Hepatocyte (in vitro differentiated cells): ENCODE data around the gene IL1RAPL2. TPM values are rescaled to one million over a fixed set of nuclear protein-coding genes. Genes with fewer than 3 reads are reported as not detected.

Experiments
- DNase-seq: peaks from one replicate; pipeline ENCODE4 v3.0.0-alpha.2; 2016; ENCODE audit warnings: low spot score
- H2AFZ ChIP-seq: fragments of 200-600 bp; sonication (generic); 2 replicates; pipeline ENCODE4 v1.6.0; 2016; ENCODE audit warnings: antibody characterized with exemption, mild to moderate bottlenecking
- H3K27ac ChIP-seq: fragments of 200-600 bp; sonication (generic); 2 replicates; pipeline ENCODE4 v1.5.1; 2016; ENCODE audit warnings: mild to moderate bottlenecking
- H3K27me3 ChIP-seq: fragments of 200-600 bp; sonication (generic); 2 replicates; pipeline ENCODE4 v1.6.1; 2016
- H3K36me3 ChIP-seq: fragments of 200-600 bp; sonication (generic); replicated peaks from 2 replicates; pipeline ENCODE4 v1.5.1; 2016; ENCODE audit warnings: low read depth; ENCODE audit not compliant: insufficient read depth
- H3K4me1 ChIP-seq: fragments of 200-600 bp; sonication (generic); 2 replicates; pipeline ENCODE4 v1.5.1; 2016; ENCODE audit warnings: mild to moderate bottlenecking, moderate library complexity; ENCODE audit not compliant: insufficient read depth
- H3K4me2 ChIP-seq: fragments of 200-600 bp; sonication (generic); 2 replicates; pipeline ENCODE4 v1.6.0; 2016
- H3K4me3 ChIP-seq: fragments of 200-600 bp; sonication (generic); 2 replicates; pipeline ENCODE4 v1.5.1; 2016; ENCODE audit warnings: mild to moderate bottlenecking
- H3K79me2 ChIP-seq: fragments of 200-600 bp; sonication (generic); 2 replicates; pipeline ENCODE4 v1.6.0; 2017; ENCODE audit warnings: mild to moderate bottlenecking
- H3K9me2 ChIP-seq: fragments of 200-600 bp; sonication (generic); replicated peaks from 2 replicates; pipeline ENCODE4 v1.6.0; 2017; ENCODE audit warnings: mild to moderate bottlenecking; ENCODE audit not compliant: insufficient read depth
- H3K9me3 ChIP-seq: fragments of 200-600 bp; sonication (generic); 2 replicates; pipeline ENCODE4 v1.5.1; 2016; ENCODE audit warnings: low read depth, mild to moderate bottlenecking
- H4K20me1 ChIP-seq: fragments of 200-600 bp; sonication (generic); 2 replicates; pipeline ENCODE4 v1.6.0; 2016; ENCODE audit warnings: mild to moderate bottlenecking; ENCODE audit not compliant: insufficient read depth, poor library complexity, severe bottlenecking
- CTCF ChIP-seq: fragments of 200-600 bp; sonication (generic); IDR thresholded peaks from 2 replicates; pipeline ENCODE4 v1.5.1; 2016; ENCODE audit warnings: antibody characterized with exemption, mild to moderate bottlenecking; ENCODE audit not compliant: poor library complexity
- EZH2 ChIP-seq: fragments of 200-600 bp; sonication (generic); IDR thresholded peaks from 2 replicates; pipeline ENCODE4 v1.6.1; 2016; ENCODE audit warnings: antibody characterized with exemption, mild to moderate bottlenecking, borderline replicate concordance
- EZH2phosphoT487 ChIP-seq: fragments of 200-600 bp; sonication (generic); IDR thresholded peaks from one replicate; pipeline ENCODE4 v1.6.1; 2018; ENCODE audit warnings: antibody characterized with exemption, mild to moderate bottlenecking, low read depth, moderate library complexity; ENCODE audit not compliant: unreplicated experiment, severe bottlenecking
- polyA plus RNA-seq: library from polyadenylated mRNA; unstranded; fragments of >200 nt; fragmentation: Nextera tagmentation; extraction: Ambion mirVana; gene quantifications from 2 replicates; pipeline ENCODE4 v1.2.1, GENCODE V29; 2016
- total RNA-seq: library from RNA; depleted of rRNA; stranded (reverse); fragments of >200 nt; gene quantifications from 2 replicates; pipeline ENCODE4 v1.2.3, GENCODE V29; 2014

The IL1RAPL2 gene
- total and polyA plus RNA-seq, 2 experiments from 2014 or later: 0.40 TPM; not detected in 1

DNA sequence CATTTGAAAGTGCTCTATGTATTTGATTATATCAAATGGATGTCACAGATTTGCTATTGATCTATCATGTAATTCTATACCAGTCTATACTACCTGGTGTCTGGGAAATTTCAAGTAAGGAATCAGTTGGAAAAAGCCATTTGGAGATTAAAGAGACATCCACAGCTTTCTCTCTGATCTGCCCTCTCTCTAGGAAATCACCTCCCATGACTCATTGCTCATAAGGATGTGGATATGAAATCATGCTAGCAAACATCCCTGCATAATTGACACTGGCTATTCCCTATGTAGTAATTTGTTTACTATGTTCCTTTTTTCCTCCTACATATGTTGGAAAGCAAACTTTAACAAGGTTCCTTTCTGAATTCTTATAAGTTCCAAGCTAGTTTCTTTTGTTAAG lies 560.2 kb downstream of the IL1RAPL2 start:
- Histone ChIP-seq H2AFZ (no peak overlapping the region), H3K27me3 (no peaks in the 10 kb centered on the region), H3K4me2 (no peak overlapping the region), H3K4me1 (no peaks in the 10 kb centered on the region), H3K79me2 (no peaks in the 10 kb centered on the region), H3K4me3 (no peak overlapping the region), H3K27ac (no peak overlapping the region), H3K36me3 (no peaks in the 10 kb centered on the region), H3K9me3 (no peaks in the 10 kb centered on the region), H3K9me2 (no peaks in the 10 kb centered on the region), H4K20me1 (no peaks in the 10 kb centered on the region)
- DNase-seq: no peak
- TF ChIP-seq EZH2 (no peak), EZH2phosphoT487 (no peak), CTCF (no peak)

- H3K4me1 ChIP-seq: no peaks in the 10 kb centered on the region
- H3K27ac ChIP-seq: no peak overlapping the region
- no peak overlapping the region for H2AFZ ChIP-seq
- DNase-seq: no peak
- H4K20me1 ChIP-seq: no peaks in the 10 kb centered on the region
- no peaks in the 10 kb centered on the region for H3K27me3 ChIP-seq
- H3K4me3 ChIP-seq: no peak overlapping the region
- TF ChIP-seq EZH2 (no peak), EZH2phosphoT487 (no peak), CTCF (no peak)
- no peak overlapping the region for H3K4me2 ChIP-seq
- no peaks in the 10 kb centered on the region for H3K9me3 ChIP-seq
- no peaks in the 10 kb centered on the region for H3K36me3 ChIP-seq
- H3K9me2 ChIP-seq: no peaks in the 10 kb centered on the region
- H3K79me2 ChIP-seq: no peaks in the 10 kb centered on the region
Observed at GRCh38 chrX:105134273-105134672, 568.3 kb downstream of the IL1RAPL2 start.

GRCh38 chrX:105136786-105137185 lies 570.8 kb downstream of the IL1RAPL2 start:
- Histone ChIP-seq H3K27me3 (no peaks in the 10 kb centered on the region), H3K4me2 (no peak overlapping the region)

More at GRCh38 chrX:105136786-105137185, 570.8 kb downstream of the IL1RAPL2 start:
- Histone ChIP-seq H3K27ac (no peak overlapping the region), H3K36me3 (no peaks in the 10 kb centered on the region), H3K9me2 (no peaks in the 10 kb centered on the region), H3K4me1 (no peaks in the 10 kb centered on the region), H3K79me2 (no peaks in the 10 kb centered on the region), H2AFZ (no peak overlapping the region), H3K9me3 (no peaks in the 10 kb centered on the region), H3K4me3 (no peak overlapping the region), H4K20me1 (no peaks in the 10 kb centered on the region)
- TF ChIP-seq EZH2 (no peak), EZH2phosphoT487 (no peak), CTCF (no peak)
- no peak for DNase-seq
